ENCODE data around the gene TYMP. TPM values are rescaled to one million over a fixed set of nuclear protein-coding genes. Genes with fewer than 3 reads are reported as not detected.

Gene TYMP
- polyA plus RNA-seq, 1 of the 3 experiments (the other 2 are of a cell fraction) = 1.7 TPM

DNA sequence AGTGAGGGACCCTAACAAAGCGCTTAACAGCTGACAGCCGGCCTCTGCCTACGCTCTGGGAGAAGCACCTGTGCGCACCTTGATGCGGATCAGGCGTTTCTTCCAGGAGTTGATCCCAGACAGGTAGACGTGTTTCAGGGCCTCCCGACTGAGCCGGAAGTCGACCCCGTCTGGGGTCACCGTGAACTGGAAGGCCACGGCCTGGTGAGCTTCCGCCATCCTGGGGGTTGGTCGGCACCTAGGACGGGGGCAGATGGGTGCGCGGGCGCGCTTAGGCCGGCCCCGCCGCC is 47.8 kb upstream of the TYMP start:
- no peaks in the 10 kb centered on the region for H3K9me3 ChIP-seq
- H3K4me1 ChIP-seq (ENCODE audit: control insufficient read depth in 1 of 2, insufficient read depth in 2 of 2, low read depth in 1 of 2, low read length in 1 of 2) = peaks cover 0 to 8% of the 10 kb centered on the region in 2 experiments; a peak in 1 of 4 replicates
- H3K27me3 ChIP-seq (ENCODE audit: insufficient read depth) = no peaks in the 10 kb centered on the region
- H3K4me2 ChIP-seq = no peak overlapping the region
- no peak overlapping the region for H3K9ac ChIP-seq
- H3K36me3 ChIP-seq (replicated peaks in 1 of 2; ENCODE audit: control insufficient read depth in 1 of 2, insufficient read depth in 2 of 2, low read length in 1 of 2) = peaks cover 0 to 52% of the 10 kb centered on the region in 2 experiments
- no peaks in the 10 kb centered on the region for H3K9me2 ChIP-seq
- CTCF ChIA-PET = interaction anchor here (1.2 to 9.0 kb wide), 2 partner anchors 13 to 60 kb away, joined by 3 to 73 read pairs; partner anchors contain the start of gene SYCE3
- POLR2A ChIA-PET = no interaction called here
- 100% methylated on average over 3 of the region's 23 CpGs for WGBS (ENCODE audit: low lambda C conversion rate)
- no peak overlapping the region for H2AFZ ChIP-seq (ENCODE audit: low read depth)
- no peak for DNase-seq
- H3F3A ChIP-seq (replicated peaks; ENCODE audit: insufficient read depth) = no peaks in the 10 kb centered on the region
- no peaks in the 10 kb centered on the region for H4K20me1 ChIP-seq (ENCODE audit: insufficient read depth)
- H3K27ac ChIP-seq (ENCODE audit: low read depth in 2 of 2, low read length in 1 of 2) = no peak overlapping the region
- H3K79me2 ChIP-seq (ENCODE audit: insufficient read depth) = peaks cover 16% of the 10 kb centered on the region; the same call in 1 of the 2 replicates
- H3K4me3 ChIP-seq (ENCODE audit: low read depth in 2 of 2, low read length in 1 of 2) = no peak overlapping the region
- TF ChIP-seq TAF1 (IDR thresholded peaks at IDR 0.05; ENCODE audit: borderline replicate concordance, low read depth, low read length) (no peak), MEF2A (IDR thresholded peaks at IDR 0.05; ENCODE audit: borderline replicate concordance, low read depth) (no peak), SIN3A (IDR thresholded peaks at IDR 0.05; ENCODE audit: borderline replicate concordance, low read depth, low read length) (no peak), ELF1 (IDR thresholded peaks at IDR 0.05) (no peak), FOSL2 (IDR thresholded peaks at IDR 0.05; ENCODE audit: borderline replicate concordance, low read depth) (no peak), NRF1 (IDR thresholded peaks at IDR 0.05; ENCODE audit: low read depth, low read length) (no peak), POLR2AphosphoS5 (IDR thresholded peaks at IDR 0.05; ENCODE audit: low read depth, low read length) (no peak)
- TF ChIP-seq, protein P1, sequence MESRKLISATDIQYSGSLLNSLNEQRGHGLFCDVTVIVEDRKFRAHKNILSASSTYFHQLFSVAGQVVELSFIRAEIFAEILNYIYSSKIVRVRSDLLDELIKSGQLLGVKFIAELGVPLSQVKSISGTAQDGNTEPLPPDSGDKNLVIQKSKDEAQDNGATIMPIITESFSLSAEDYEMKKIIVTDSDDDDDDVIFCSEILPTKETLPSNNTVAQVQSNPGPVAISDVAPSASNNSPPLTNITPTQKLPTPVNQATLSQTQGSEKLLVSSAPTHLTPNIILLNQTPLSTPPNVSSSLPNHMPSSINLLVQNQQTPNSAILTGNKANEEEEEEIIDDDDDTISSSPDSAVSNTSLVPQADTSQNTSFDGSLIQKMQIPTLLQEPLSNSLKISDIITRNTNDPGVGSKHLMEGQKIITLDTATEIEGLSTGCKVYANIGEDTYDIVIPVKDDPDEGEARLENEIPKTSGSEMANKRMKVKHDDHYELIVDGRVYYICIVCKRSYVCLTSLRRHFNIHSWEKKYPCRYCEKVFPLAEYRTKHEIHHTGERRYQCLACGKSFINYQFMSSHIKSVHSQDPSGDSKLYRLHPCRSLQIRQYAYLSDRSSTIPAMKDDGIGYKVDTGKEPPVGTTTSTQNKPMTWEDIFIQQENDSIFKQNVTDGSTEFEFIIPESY (IDR thresholded peaks at IDR 0.05; ENCODE audit: borderline replicate concordance, low read depth) = no peak
- TF ChIP-seq, protein P2, sequence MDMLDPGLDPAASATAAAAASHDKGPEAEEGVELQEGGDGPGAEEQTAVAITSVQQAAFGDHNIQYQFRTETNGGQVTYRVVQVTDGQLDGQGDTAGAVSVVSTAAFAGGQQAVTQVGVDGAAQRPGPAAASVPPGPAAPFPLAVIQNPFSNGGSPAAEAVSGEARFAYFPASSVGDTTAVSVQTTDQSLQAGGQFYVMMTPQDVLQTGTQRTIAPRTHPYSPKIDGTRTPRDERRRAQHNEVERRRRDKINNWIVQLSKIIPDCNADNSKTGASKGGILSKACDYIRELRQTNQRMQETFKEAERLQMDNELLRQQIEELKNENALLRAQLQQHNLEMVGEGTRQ (IDR thresholded peaks at IDR 0.05; ENCODE audit: borderline replicate concordance, low read depth, low read length) = no peak

DNA sequence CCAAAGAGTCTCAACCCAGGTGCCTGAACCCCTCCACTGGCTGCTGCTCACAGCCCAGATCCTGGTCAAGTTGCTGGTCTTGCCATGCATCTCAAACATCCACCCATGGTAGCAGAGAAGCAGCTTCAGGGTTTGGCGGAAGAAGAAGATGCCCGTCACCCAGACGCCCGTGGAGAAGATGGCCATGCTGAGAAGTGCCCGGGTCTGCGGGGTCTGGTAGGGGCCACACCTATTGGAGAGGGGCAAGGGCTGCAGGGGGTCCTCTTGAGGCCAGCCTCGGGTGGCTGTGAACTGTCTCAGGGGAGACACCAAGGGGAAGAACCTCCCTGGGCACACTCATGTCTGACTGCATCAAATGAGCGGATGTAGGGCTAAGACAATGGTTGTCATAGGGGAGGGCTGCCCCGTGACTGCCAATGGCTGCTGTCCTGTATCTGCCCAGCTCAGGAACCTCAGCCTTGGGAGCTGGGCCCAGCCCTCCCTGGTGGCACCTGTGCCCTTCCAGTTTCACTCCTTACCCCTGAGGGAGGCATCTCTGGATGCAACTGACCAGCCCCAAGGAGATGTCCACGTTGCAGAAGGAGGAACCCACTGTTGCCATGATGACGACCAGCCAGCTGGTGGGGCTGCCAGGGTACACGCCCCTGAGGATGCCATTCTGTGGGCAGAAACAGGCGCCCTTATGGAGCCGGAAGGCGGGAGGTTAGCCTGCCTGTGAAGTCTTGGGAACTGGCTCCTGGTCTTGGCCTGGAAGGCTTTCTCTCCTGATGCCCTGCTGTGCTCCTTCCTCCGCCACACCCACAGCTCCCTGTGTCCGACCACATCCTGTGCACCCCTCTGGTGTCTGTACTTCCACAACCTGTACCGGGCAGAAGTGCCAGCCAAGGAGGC is 47.2 kb upstream of the TYMP start:
- Histone ChIP-seq H2AFZ (ENCODE audit: low read depth) (no peak overlapping the region), H4K20me1 (ENCODE audit: insufficient read depth) (no peaks in the 10 kb centered on the region), H3K9me3 (no peaks in the 10 kb centered on the region), H3K36me3 (replicated peaks in 1 of 2; ENCODE audit: control insufficient read depth in 1 of 2, insufficient read depth in 2 of 2, low read length in 1 of 2) (peaks cover 0 to 56% of the 10 kb centered on the region in 2 experiments), H3K4me3 (ENCODE audit: low read depth in 2 of 2, low read length in 1 of 2) (no peak overlapping the region), H3K79me2 (ENCODE audit: insufficient read depth) (peaks cover 13% of the 10 kb centered on the region; the same call in 1 of the 2 replicates), H3K9ac (no peak overlapping the region), H3K9me2 (no peaks in the 10 kb centered on the region), H3F3A (replicated peaks; ENCODE audit: insufficient read depth) (no peaks in the 10 kb centered on the region), H3K27me3 (ENCODE audit: insufficient read depth) (no peaks in the 10 kb centered on the region), H3K4me1 (ENCODE audit: control insufficient read depth in 1 of 2, insufficient read depth in 2 of 2, low read depth in 1 of 2, low read length in 1 of 2) (peaks cover 0 to 8% of the 10 kb centered on the region in 2 experiments; a peak in 1 of 4 replicates), H3K4me2 (no peak overlapping the region), H3K27ac (ENCODE audit: low read depth in 2 of 2, low read length in 1 of 2) (no peak overlapping the region)
- TF ChIP-seq RFX5 (IDR thresholded peaks at IDR 0.05; ENCODE audit: low read length) = no peak
- no peak for TF ChIP-seq GATA2 (CRISPR knock-in tag; IDR thresholded peaks at IDR 0.05)
- TF ChIP-seq SMC3 (IDR thresholded peaks at IDR 0.05; ENCODE audit: low read depth, low read length) = no peak
- TF ChIP-seq EZH2phosphoT487 (IDR thresholded peaks at IDR 0.05; ENCODE audit: borderline replicate concordance, low read depth) = no peak
- no peak for TF ChIP-seq POLR2AphosphoS5 (IDR thresholded peaks at IDR 0.05; ENCODE audit: low read depth, low read length)
- TF ChIP-seq RAD21 (IDR thresholded peaks at IDR 0.05; ENCODE audit: low read length) = no peak
- TF ChIP-seq, protein P3, sequence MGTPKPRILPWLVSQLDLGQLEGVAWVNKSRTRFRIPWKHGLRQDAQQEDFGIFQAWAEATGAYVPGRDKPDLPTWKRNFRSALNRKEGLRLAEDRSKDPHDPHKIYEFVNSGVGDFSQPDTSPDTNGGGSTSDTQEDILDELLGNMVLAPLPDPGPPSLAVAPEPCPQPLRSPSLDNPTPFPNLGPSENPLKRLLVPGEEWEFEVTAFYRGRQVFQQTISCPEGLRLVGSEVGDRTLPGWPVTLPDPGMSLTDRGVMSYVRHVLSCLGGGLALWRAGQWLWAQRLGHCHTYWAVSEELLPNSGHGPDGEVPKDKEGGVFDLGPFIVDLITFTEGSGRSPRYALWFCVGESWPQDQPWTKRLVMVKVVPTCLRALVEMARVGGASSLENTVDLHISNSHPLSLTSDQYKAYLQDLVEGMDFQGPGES (IDR thresholded peaks at IDR 0.05; ENCODE audit: low read depth, low read length) = no peak
- TF ChIP-seq CHD2 (IDR thresholded peaks at IDR 0.05; ENCODE audit: low read length, partially characterized antibody) = no peak
- WGBS (ENCODE audit: low lambda C conversion rate) = 96% methylated on average over 4 of the region's 18 CpGs
- DNase-seq = no peak
- ChIA-PET CTCF (interaction anchor here (1.0 to 9.0 kb wide), 5 partner anchors 12 to 60 kb away, joined by 3 to 73 read pairs (median 4); partner anchors contain the start of gene SYCE3), POLR2A (no interaction called here)

Measured in SK-N-SH (cell line).